CD4-positive, alpha-beta T cell (primary cell): ENCODE data around the gene LY6G6D. TPM values are rescaled to one million over a fixed set of nuclear protein-coding genes. Genes with fewer than 3 reads are reported as not detected.

ENCODE experiments used
- ATAC-seq: fragments of 200-7000 bp; cut with Tn5 transposase; one replicate; pipeline ENCODE4 v1.10.0; 2022; ENCODE audit warnings: mild to moderate bottlenecking; ENCODE audit not compliant: poor library complexity
- CTCF ChIA-PET: fragments of 350-600 bp; sonication (Branson Sonifier 250); formaldehyde crosslinking; loops from one replicate; lab custom pipeline; 2021; ENCODE audit warnings: antibody characterized with exemption, inconsistent platforms; lab: Charles Lee
- POLR2A ChIA-PET: fragments of 350-600 bp; sonication (Branson Sonifier 250); formaldehyde crosslinking; loops from one replicate; lab custom pipeline; 2021; ENCODE audit warnings: antibody characterized with exemption, inconsistent platforms; lab: Charles Lee
- DNase-seq, 14 experiments: peaks; one replicate each; pipeline ENCODE4 v3.0.0-alpha.2; 2013 to 2020; ENCODE audit warnings: mixed read lengths in 2 of 14
- H3K27ac ChIP-seq, 2 donors: one replicate each; pipeline versions ENCODE4 v1.5.1 to v1.7.0; 2013; ENCODE audit warnings: low read length in 2 of 2, low read depth in 1 of 2, mild to moderate bottlenecking in 1 of 2
- H3K27me3 ChIP-seq, 2 experiments: 1 replicate in 1 of 2; 2 replicates in 1 of 2; pipeline versions ENCODE4 v1.6.1 to v1.7.0; 2013; ENCODE audit warnings: low read length in 2 of 2, control low read depth in 1 of 2, mild to moderate bottlenecking in 1 of 2, moderate library complexity in 1 of 2; ENCODE audit not compliant: insufficient read depth in 2 of 2, control insufficient read depth in 1 of 2
- H3K36me3 ChIP-seq: one replicate; pipeline ENCODE4 v1.6.1; 2013; ENCODE audit warnings: low read length, control low read depth; ENCODE audit not compliant: insufficient read depth
- H3K4me1 ChIP-seq: one replicate; pipeline ENCODE4 v1.6.1; 2013; ENCODE audit warnings: low read length, control low read depth; ENCODE audit not compliant: insufficient read depth
- H3K4me3 ChIP-seq: one replicate; pipeline ENCODE4 v1.5.1; 2013; ENCODE audit warnings: mild to moderate bottlenecking, low read length, moderate library complexity
- H3K9me3 ChIP-seq, 2 experiments: 1 replicate in 1 of 2; 2 replicates in 1 of 2; pipeline versions ENCODE4 v1.6.1 to v1.7.0; 2013; ENCODE audit warnings: low read length in 2 of 2, mild to moderate bottlenecking in 2 of 2, control low read depth in 1 of 2, moderate library complexity in 1 of 2; ENCODE audit not compliant: control insufficient read depth in 1 of 2, insufficient read depth in 1 of 2
- H3K27ac Mint-ChIP-seq: one replicate; pipeline ENCODE4 v1.8.0; 2020; ENCODE audit warnings: mixed read lengths
- H3K27me3 Mint-ChIP-seq: one replicate; pipeline ENCODE4 v1.8.0; 2021; ENCODE audit warnings: mixed read lengths
- H3K36me3 Mint-ChIP-seq: one replicate; pipeline ENCODE4 v1.8.0; 2021; ENCODE audit warnings: low read depth, mixed read lengths
- H3K4me1 Mint-ChIP-seq: one replicate; pipeline ENCODE4 v1.8.0; 2021; ENCODE audit warnings: low read depth, mixed read lengths
- H3K4me3 Mint-ChIP-seq: one replicate; pipeline ENCODE4 v1.8.0; 2020; ENCODE audit warnings: mild to moderate bottlenecking, mixed read lengths
- H3K9me3 Mint-ChIP-seq: one replicate; pipeline ENCODE4 v1.8.0; 2020; ENCODE audit warnings: mixed read lengths
- CTCF ChIP-seq: fragments of 200-600 bp; IDR thresholded peaks from one replicate; pipeline ENCODE4 v1.8.0; 2022; ENCODE audit warnings: antibody characterized with exemption, mild to moderate bottlenecking
- intact Hi-C, 2 experiments: fragments of 100-400 bp; cut with DNase I in 1 of 2; cut with micrococcal nuclease in 1 of 2; formaldehyde crosslinking; loops; one replicate each; pipeline versions ENCODE4 v1.15.1 to v1.9.0; 2023 to 2025; cut with DNase I, micrococcal nuclease
- total RNA-seq, 174 experiments: library from RNA in 2 of 174; stranded (reverse) in 2 of 174; gene quantifications; one replicate each; pipeline ENCODE4 v1.2.3 and lab custom pipeline; 2021 to 2026

Gene LY6G6D
- total RNA-seq, 2 experiments from 2014 or later = not detected

- no peak overlapping the region for H3K4me3 Mint-ChIP-seq
- no peak overlapping the region for H3K4me3 ChIP-seq
- intact Hi-C loops = no loop called here
- no peaks in the 10 kb centered on the region for H3K4me1 Mint-ChIP-seq
- ATAC-seq (no peak), DNase-seq (no peak)
- no peaks in the 10 kb centered on the region for H3K27me3 ChIP-seq
- POLR2A ChIA-PET = no interaction called here
- H3K27ac Mint-ChIP-seq = no peak overlapping the region
- no peaks in the 10 kb centered on the region for H3K9me3 Mint-ChIP-seq
- H3K36me3 Mint-ChIP-seq = peaks cover 4% of the 10 kb centered on the region
- H3K36me3 ChIP-seq = peaks cover 2% of the 10 kb centered on the region
- no peaks in the 10 kb centered on the region for H3K4me1 ChIP-seq
- no peaks in the 10 kb centered on the region for H3K27me3 Mint-ChIP-seq
- no peak for TF ChIP-seq CTCF
- H3K9me3 ChIP-seq = no peaks in the 10 kb centered on the region
- CTCF ChIA-PET = no interaction called here
- H3K27ac ChIP-seq = no peak overlapping the region
Measured at GRCh38 chr6:31761343-31761742, 46.2 kb downstream of the LY6G6D start.

- ChIA-PET CTCF (no interaction called here), POLR2A (no interaction called here)
- H3K27me3 ChIP-seq = no peaks in the 10 kb centered on the region
- Mint-ChIP-seq H3K4me3 (no peak within 1 kb of the TSS), H3K36me3 (peaks cover 4% of the 10 kb centered on the region), H3K4me1 (no peaks in the 10 kb centered on the region), H3K9me3 (no peaks in the 10 kb centered on the region), H3K27me3 (no peaks in the 10 kb centered on the region), H3K27ac (no peak within 1 kb of the TSS)
- no peaks in the 10 kb centered on the region for H3K4me1 ChIP-seq
- ATAC-seq = no peak
- no peak for DNase-seq
- no peaks in the 10 kb centered on the region for H3K9me3 ChIP-seq
- intact Hi-C loops = no loop called here
- no peak within 1 kb of the TSS for H3K27ac ChIP-seq
- H3K4me3 ChIP-seq = no peak within 1 kb of the TSS
- no peak for TF ChIP-seq CTCF
- peaks cover 2% of the 10 kb centered on the region for H3K36me3 ChIP-seq
Measured at GRCh38 chr6:31762356-31762755, 47.2 kb downstream of the LY6G6D start, which contains the start of gene SAPCD1. Gene SAPCD1, plus strand, starts transcription at chr6:31762656. Its CDS starts 399 bp downstream, at chr6:31763055.

- no peaks in the 10 kb centered on the region for H3K9me3 Mint-ChIP-seq
- no peaks in the 10 kb centered on the region for H3K4me1 Mint-ChIP-seq
- CTCF ChIA-PET = no interaction called here
- no peaks in the 10 kb centered on the region for H3K9me3 ChIP-seq
- H3K27me3 Mint-ChIP-seq = no peaks in the 10 kb centered on the region
- H3K27ac Mint-ChIP-seq = no peak overlapping the region
- intact Hi-C loops = no loop called here
- peaks cover 4% of the 10 kb centered on the region for H3K36me3 Mint-ChIP-seq
- no peaks in the 10 kb centered on the region for H3K4me1 ChIP-seq
- DNase-seq = no peak
- no peak for ATAC-seq
- H3K27me3 ChIP-seq = no peaks in the 10 kb centered on the region
- H3K27ac ChIP-seq = no peak overlapping the region
- TF ChIP-seq CTCF = no peak
- POLR2A ChIA-PET = no interaction called here
- no peak overlapping the region for H3K4me3 Mint-ChIP-seq
- H3K36me3 ChIP-seq = peaks cover 2% of the 10 kb centered on the region
- no peak overlapping the region for H3K4me3 ChIP-seq
Measured at GRCh38 chr6:31762878-31763618, 47.9 kb downstream of the LY6G6D start.
